Measurements from ENCODE around the gene FGF8.

The FGF8 gene

DNA sequence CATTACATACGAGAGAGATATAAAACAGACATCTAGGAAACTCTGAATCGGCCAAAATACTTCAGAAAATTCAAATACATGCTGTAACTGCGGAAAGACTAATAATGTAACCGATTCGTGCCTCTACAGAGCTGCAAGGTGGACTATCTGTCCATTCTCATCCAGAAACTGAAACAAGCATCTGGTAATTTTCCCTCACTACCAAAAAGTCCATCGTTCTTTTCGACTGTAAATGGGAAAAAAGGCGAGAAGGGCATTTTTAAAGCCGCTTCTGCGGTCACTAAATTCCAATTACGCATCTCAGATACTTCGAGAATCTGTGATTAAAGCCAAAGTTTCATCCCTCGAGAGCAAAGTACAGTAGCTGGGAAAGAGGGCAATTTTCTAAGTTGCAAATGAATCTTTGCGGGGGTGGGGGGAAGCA, 41.0 kb upstream of the FGF8 start:
- TF ChIP-seq, protein P1, sequence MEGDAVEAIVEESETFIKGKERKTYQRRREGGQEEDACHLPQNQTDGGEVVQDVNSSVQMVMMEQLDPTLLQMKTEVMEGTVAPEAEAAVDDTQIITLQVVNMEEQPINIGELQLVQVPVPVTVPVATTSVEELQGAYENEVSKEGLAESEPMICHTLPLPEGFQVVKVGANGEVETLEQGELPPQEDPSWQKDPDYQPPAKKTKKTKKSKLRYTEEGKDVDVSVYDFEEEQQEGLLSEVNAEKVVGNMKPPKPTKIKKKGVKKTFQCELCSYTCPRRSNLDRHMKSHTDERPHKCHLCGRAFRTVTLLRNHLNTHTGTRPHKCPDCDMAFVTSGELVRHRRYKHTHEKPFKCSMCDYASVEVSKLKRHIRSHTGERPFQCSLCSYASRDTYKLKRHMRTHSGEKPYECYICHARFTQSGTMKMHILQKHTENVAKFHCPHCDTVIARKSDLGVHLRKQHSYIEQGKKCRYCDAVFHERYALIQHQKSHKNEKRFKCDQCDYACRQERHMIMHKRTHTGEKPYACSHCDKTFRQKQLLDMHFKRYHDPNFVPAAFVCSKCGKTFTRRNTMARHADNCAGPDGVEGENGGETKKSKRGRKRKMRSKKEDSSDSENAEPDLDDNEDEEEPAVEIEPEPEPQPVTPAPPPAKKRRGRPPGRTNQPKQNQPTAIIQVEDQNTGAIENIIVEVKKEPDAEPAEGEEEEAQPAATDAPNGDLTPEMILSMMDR (IDR thresholded peaks at IDR 0.05), result no peak
- peak overlapping the region; percentile 99 for H3K4me3 ChIP-seq
- peak overlapping the region; percentile 98 to 99 for H3K27ac ChIP-seq

DNA sequence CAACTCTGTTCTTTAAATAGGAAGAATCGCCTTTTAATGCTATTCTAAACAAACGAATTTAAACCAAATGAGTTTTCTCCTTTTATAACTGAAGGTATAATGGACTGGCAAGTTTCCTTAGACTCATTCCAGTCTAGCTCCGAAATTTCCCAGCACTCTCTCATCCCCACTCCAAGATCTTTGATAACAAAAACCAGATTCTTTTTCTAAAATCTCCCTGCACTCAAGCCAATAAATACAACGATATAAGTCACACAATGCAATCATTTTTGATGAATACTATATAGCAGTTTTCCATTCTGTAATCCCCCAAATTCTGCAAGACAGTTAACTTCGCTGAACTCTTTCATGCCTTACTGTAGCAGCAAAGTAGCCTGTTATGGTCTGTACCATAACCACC, 40.5 kb upstream of the FGF8 start:
- TF ChIP-seq, protein P1 (IDR thresholded peaks at IDR 0.05), result no peak
- H3K27ac ChIP-seq, result peak overlapping the region in 1 of 2 donors; percentile 98

More for the DNA sequence above, 41.0 kb upstream of the FGF8 start:
- no peak for DNase-seq (ENCODE audit: low spot score)

DNA sequence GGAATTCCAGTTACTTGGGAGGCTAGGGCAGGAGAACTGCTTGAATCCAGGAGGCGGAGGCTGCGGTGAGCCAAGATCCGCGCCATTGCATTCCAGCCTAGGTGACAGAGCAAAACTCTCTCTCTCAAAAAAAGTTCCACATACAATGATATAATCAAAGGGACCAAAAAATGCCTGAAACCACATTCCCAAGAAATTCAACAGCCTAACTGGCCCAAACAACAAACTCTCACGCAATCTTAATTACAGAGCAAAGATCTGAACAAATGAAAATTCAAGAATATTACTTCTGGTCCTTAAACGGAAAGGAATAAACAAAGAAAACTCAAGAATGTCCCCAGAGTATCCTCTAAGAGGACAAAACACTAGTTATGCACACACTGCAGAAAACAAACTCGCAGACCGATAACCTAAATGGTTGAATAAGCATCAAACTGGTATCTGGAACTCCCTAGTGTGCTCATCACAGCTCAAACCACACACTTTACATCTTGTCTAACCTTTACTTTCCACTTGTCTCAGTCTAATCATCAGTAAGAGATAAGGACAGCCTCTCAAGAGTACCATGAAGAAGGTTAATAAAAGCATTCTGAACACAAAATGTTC, 38.7 kb upstream of the FGF8 start:
- H3K4me3 ChIP-seq, result peak overlapping the region; percentile 99
- no peak overlapping the region for H3K27ac ChIP-seq
- TF ChIP-seq, protein P1 (IDR thresholded peaks at IDR 0.05), result no peak
- DNase-seq (ENCODE audit: low spot score), result no peak

More for the DNA sequence above, 40.5 kb upstream of the FGF8 start:
- DNase-seq (ENCODE audit: low spot score), result no peak
- H3K4me3 ChIP-seq, result peak overlapping the region; percentile 99

DNA sequence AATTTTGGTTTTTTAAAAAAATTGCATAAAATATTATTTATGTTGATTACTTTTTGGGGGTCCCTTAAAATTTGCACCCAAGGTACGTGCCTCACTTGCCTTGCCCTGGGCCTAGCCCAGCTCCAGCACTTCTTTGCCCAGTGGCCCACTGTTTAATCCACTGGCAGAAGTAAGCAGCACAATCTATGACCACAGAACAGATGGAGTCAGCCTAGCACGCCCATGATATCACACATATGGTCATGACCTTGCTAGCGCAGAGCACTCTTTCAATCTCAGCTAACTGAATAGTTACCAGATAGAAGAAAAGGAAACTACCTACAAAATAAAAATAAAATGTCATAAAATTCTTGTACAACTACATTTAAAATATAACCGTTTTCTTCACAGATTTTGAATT, 36.7 kb upstream of the FGF8 start:
- DNase-seq (ENCODE audit: low spot score), result no peak
- no peak overlapping the region for H3K4me3 ChIP-seq
- TF ChIP-seq, protein P1 (IDR thresholded peaks at IDR 0.05), result no peak
- no peak overlapping the region for H3K27ac ChIP-seq

DNA sequence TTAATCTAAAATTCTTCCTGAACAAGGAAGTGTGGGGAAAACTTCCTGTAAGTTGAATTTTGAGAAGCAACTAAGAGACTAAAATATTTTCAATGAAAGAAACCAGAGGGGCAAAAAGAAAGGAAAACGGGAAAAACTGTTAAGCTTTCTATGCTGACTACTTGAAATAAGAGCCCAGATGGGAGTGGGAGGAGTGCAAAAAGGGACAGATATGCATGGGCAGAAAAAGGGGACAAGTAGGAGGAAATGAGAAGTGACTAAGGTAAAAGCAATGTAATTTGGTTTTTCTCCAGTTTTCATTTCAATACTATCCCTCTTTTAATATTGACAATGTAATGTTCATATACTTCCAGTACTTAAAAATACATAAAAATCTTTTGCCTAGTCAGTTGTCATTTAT, 31.2 kb upstream of the FGF8 start:
- Histone ChIP-seq H3K4me3 (no peak overlapping the region), H3K27ac (no peak overlapping the region)
- TF ChIP-seq, protein P1 (IDR thresholded peaks at IDR 0.05), result no peak
- DNase-seq (ENCODE audit: low spot score), result no peak

DNA sequence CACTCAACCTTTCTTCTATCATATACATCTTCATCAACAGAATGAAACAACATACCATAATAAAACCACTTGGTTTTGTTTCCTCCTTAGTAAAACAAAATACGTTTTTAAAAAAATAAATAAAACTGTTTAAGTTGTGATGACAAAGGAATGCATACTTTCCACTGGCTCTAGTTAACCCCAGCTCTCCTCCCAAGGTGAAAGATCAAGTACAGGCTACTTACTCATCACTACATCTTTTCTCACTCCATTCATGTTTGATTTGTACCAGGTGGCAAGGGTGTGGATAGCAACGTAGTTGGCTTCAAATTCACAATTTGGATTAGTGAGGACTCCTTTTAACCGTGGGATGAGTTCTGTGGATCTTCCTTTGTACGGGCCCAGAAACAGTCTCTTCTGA, 27.6 kb upstream of the FGF8 start:
- Histone ChIP-seq H3K4me3 (no peak overlapping the region), H3K27ac (no peak overlapping the region)
- DNase-seq (ENCODE audit: low spot score), result no peak
- TF ChIP-seq, protein P1 (IDR thresholded peaks at IDR 0.05), result no peak

DNA sequence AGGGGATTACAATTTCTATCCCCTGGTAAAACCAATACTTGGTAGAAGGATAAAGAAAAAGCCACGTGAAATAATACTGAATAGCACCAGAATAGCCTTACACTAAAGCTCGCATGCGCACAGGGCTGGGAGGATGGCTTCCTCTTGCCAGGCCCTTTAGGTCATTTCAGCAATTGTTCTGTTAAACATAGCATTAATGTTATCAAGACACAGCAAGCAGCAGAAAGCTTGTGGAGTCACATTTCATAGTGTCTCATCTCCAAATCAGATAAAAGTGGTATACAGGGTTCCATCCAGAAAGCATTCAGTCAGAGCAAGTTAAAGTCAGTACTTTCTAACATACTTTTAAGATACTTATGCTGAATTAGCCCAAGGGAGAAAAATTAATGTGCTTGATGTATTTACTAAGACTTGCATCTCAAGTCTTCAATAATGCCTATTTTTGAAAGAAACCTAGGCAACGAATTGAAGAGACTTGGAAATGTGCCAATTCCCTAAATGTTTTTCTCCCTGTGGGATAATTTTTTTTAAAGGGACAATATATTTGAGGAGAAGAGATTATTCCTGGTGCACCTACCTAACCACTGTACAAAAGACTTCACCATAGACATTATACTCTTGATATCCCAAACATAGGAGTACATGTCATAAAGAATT, 21.6 kb upstream of the FGF8 start:
- no peak for DNase-seq (ENCODE audit: low spot score)
- no peak overlapping the region for H3K27ac ChIP-seq
- TF ChIP-seq, protein P1 (IDR thresholded peaks at IDR 0.05), result no peak
- no peak overlapping the region for H3K4me3 ChIP-seq

All from coronary artery (tissue), 2 donors.